Neural progenitor cell (in vitro differentiated cells): ENCODE data around the gene ACKR3. TPM values are rescaled to one million over a fixed set of nuclear protein-coding genes. Genes with fewer than 3 reads are reported as not detected.
A peak's percentile ranks its signal among the peaks of the same experiment; 100 is the strongest.

Experiments used
- DNase-seq: peaks from one replicate; pipeline ENCODE4 v3.0.0-alpha.2; 2016; ENCODE audit warnings: low spot score
- H2AFZ ChIP-seq: fragments of 200-600 bp; sonication (generic); replicated peaks from 2 replicates; pipeline ENCODE4 v1.6.1; 2016; ENCODE audit warnings: antibody characterized with exemption
- H3F3A ChIP-seq: fragments of 200-600 bp; sonication (generic); 2 replicates; pipeline ENCODE4 v1.6.1; 2016; ENCODE audit warnings: antibody characterized with exemption, low read depth
- H3K27ac ChIP-seq: fragments of 200-600 bp; sonication (generic); 2 replicates; pipeline ENCODE4 v1.5.1; 2016; ENCODE audit warnings: mild to moderate bottlenecking
- H3K27me3 ChIP-seq: fragments of 200-600 bp; sonication (generic); 2 replicates; pipeline ENCODE4 v1.6.1; 2016; ENCODE audit warnings: mild to moderate bottlenecking, moderate library complexity
- H3K36me3 ChIP-seq: fragments of 200-600 bp; sonication (generic); 2 replicates; pipeline ENCODE4 v1.5.1; 2016
- H3K4me1 ChIP-seq: fragments of 200-600 bp; sonication (generic); 2 replicates; pipeline ENCODE4 v1.6.1; 2016; ENCODE audit warnings: mixed run types
- H3K4me2 ChIP-seq: fragments of 200-600 bp; sonication (generic); 2 replicates; pipeline ENCODE4 v1.6.1; 2016
- H3K4me3 ChIP-seq: fragments of 200-600 bp; sonication (generic); 2 replicates; pipeline ENCODE4 v1.5.1; 2016
- H3K79me2 ChIP-seq: fragments of 200-600 bp; sonication (generic); 2 replicates; pipeline ENCODE4 v1.6.1; 2016; ENCODE audit warnings: low read depth
- H3K9ac ChIP-seq: fragments of 200-600 bp; sonication (generic); 2 replicates; pipeline ENCODE4 v1.6.1; 2016
- H3K9me3 ChIP-seq: fragments of 200-600 bp; sonication (generic); 2 replicates; pipeline ENCODE4 v1.5.1; 2016; ENCODE audit warnings: low read depth
- H4K20me1 ChIP-seq: fragments of 200-600 bp; sonication (generic); 2 replicates; pipeline ENCODE4 v1.6.1; 2016; ENCODE audit warnings: low read depth
- H3K27ac Mint-ChIP-seq: 3 replicates; pipeline ENCODE4 v1.8.0; 2021; ENCODE audit warnings: mixed read lengths
- H3K27me3 Mint-ChIP-seq: 2 replicates; pipeline ENCODE4 v1.8.0; 2022; ENCODE audit warnings: low read depth, mild to moderate bottlenecking, inconsistent platforms, moderate library complexity, mixed read lengths; ENCODE audit not compliant: insufficient read depth
- H3K36me3 Mint-ChIP-seq: 3 replicates; pipeline ENCODE4 v1.8.0; 2021; ENCODE audit warnings: mixed read lengths
- H3K4me1 Mint-ChIP-seq: 3 replicates; pipeline ENCODE4 v1.8.0; 2021; ENCODE audit warnings: mixed read lengths
- H3K4me3 Mint-ChIP-seq: 3 replicates; pipeline ENCODE4 v1.8.0; 2021; ENCODE audit warnings: mild to moderate bottlenecking, moderate library complexity, mixed read lengths
- H3K9me3 Mint-ChIP-seq: 3 replicates; pipeline ENCODE4 v1.8.0; 2020; ENCODE audit warnings: mixed read lengths
- EZH2 ChIP-seq: fragments of 200-600 bp; sonication (generic); IDR thresholded peaks from 2 replicates; pipeline ENCODE4 v1.6.1; 2017; ENCODE audit warnings: antibody characterized with exemption, mild to moderate bottlenecking, moderate library complexity
- EZH2phosphoT487 ChIP-seq: fragments of 200-600 bp; sonication (generic); IDR thresholded peaks from 2 replicates; pipeline ENCODE4 v1.6.1; 2017; ENCODE audit warnings: antibody characterized with exemption
- total RNA-seq: library from RNA; depleted of rRNA; stranded (reverse); fragments of >200 nt; gene quantifications from 2 replicates; pipeline ENCODE4 v1.2.3, GENCODE V29; 2015; ENCODE audit warnings: low replicate concordance
- TF ChIP-seq, protein P1 (sequence below): fragments of 200-600 bp; sonication (generic); IDR thresholded peaks from 2 replicates; pipeline ENCODE4 v1.5.1; 2017; ENCODE audit warnings: antibody characterized with exemption, mild to moderate bottlenecking

The ACKR3 gene
- total RNA-seq, 1 donor from 2014 or later: 1.6 TPM

DNA sequence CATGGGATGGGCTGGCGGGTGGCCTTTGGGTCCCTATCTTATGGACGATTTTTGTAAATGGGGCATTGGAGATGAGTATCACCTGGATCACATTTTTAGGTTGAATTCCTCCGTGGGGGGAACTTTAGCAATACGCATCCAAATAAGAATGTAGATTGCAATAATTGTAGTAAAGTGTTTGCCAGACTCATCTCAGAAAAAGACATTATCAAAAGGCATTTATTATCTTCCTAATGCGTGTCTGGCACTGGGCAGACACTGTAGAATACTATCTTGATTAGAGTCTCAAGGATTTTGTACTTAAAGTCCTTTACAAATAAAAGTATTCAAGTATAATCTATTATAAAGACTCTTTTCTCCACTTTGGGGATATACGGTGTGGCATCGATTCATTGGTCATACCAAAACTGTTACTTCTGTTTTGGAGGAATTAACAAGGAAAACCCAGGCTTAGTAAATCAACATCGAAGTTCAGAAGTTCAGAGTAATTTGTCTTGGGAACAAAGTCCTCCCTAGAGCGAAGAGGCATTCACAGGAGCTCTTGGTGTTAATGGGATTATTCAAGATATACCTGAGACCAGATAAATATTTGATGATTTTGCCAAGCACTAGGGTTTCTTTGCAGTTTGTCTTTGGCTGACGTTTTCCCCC lies 578 bp upstream of the ACKR3 start:
- Histone ChIP-seq H2AFZ (no peak overlapping the region), H3K9ac (no peak overlapping the region), H4K20me1 (no peaks in the 10 kb centered on the region), H3K4me2 (peak overlapping the region; percentile 71), H3K9me3 (no peaks in the 10 kb centered on the region), H3K36me3 (no peaks in the 10 kb centered on the region), H3K27ac (no peak overlapping the region), H3K4me3 (peak overlapping the region; percentile 33), H3K79me2 (no peaks in the 10 kb centered on the region), H3K27me3 (peaks cover 46% of the 10 kb centered on the region), H3K4me1 (peaks cover 62% of the 10 kb centered on the region), H3F3A (peaks cover 48% of the 10 kb centered on the region)
- Mint-ChIP-seq H3K4me3 (peak overlapping the region; percentile 90), H3K36me3 (no peaks in the 10 kb centered on the region), H3K9me3 (no peaks in the 10 kb centered on the region), H3K27ac (peak overlapping the region; percentile 74), H3K27me3 (peaks cover 23% of the 10 kb centered on the region), H3K4me1 (peaks cover 80% of the 10 kb centered on the region)
- no peak for TF ChIP-seq EZH2phosphoT487
- TF ChIP-seq, protein P1, sequence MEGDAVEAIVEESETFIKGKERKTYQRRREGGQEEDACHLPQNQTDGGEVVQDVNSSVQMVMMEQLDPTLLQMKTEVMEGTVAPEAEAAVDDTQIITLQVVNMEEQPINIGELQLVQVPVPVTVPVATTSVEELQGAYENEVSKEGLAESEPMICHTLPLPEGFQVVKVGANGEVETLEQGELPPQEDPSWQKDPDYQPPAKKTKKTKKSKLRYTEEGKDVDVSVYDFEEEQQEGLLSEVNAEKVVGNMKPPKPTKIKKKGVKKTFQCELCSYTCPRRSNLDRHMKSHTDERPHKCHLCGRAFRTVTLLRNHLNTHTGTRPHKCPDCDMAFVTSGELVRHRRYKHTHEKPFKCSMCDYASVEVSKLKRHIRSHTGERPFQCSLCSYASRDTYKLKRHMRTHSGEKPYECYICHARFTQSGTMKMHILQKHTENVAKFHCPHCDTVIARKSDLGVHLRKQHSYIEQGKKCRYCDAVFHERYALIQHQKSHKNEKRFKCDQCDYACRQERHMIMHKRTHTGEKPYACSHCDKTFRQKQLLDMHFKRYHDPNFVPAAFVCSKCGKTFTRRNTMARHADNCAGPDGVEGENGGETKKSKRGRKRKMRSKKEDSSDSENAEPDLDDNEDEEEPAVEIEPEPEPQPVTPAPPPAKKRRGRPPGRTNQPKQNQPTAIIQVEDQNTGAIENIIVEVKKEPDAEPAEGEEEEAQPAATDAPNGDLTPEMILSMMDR: no peak
- TF ChIP-seq EZH2: no peak
- no peak for DNase-seq

DNA sequence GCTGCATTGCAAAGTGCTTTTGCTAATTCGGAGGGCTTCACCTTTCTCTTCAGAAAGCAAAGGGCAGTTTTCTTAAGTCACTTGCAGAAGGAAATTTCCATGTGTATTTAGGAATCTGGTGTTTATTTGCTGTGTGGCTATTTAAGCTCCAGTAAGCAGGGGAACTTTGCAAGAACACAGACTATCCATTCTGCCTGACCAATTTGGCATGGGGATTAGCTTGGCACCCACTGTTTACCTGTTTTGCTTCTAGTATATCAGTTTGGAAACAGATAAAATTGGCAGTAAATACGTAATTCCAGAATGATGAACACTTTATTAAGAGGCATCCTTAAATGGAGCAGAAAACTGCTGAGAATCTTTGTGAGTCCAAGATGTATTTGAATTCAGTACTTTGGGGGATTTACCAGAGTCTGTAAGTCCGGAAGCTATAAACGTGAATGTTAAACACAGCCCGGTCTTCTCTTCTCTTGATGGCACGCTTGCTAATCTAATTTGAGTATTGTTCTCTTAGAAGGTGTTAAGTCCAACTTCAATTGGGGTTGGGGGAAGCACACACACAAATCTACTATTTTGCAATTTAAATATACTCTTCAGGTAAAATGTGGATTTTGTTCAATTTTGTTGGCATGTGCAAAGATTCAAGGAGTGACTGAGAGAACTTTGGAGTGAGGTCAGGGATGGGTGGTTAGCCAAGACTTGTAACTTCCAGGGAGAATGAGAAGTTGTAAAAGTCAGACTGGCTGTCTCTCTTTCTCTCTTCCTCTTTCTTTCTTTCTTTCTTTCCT lies 650 bp downstream of the ACKR3 start:
- Histone ChIP-seq H3K27me3 (peaks cover 38% of the 10 kb centered on the region), H3K9me3 (no peaks in the 10 kb centered on the region), H3K4me2 (peak overlapping the region; percentile 71), H3K27ac (peak overlapping the region; percentile 48), H4K20me1 (no peaks in the 10 kb centered on the region), H3K79me2 (no peaks in the 10 kb centered on the region), H3F3A (peaks cover 48% of the 10 kb centered on the region), H3K4me1 (peaks cover 62% of the 10 kb centered on the region), H3K36me3 (no peaks in the 10 kb centered on the region), H3K4me3 (peak overlapping the region; percentile 33), H3K9ac (no peak overlapping the region), H2AFZ (no peak overlapping the region)
- Mint-ChIP-seq H3K27me3 (peaks cover 23% of the 10 kb centered on the region), H3K27ac (peak overlapping the region; percentile 83), H3K4me1 (peaks cover 87% of the 10 kb centered on the region), H3K9me3 (no peaks in the 10 kb centered on the region), H3K36me3 (no peaks in the 10 kb centered on the region), H3K4me3 (peak overlapping the region; percentile 90)
- DNase-seq: peak; percentile 43
- TF ChIP-seq EZH2 (no peak), EZH2phosphoT487 (no peak)
- TF ChIP-seq, protein P1: no peak

DNA sequence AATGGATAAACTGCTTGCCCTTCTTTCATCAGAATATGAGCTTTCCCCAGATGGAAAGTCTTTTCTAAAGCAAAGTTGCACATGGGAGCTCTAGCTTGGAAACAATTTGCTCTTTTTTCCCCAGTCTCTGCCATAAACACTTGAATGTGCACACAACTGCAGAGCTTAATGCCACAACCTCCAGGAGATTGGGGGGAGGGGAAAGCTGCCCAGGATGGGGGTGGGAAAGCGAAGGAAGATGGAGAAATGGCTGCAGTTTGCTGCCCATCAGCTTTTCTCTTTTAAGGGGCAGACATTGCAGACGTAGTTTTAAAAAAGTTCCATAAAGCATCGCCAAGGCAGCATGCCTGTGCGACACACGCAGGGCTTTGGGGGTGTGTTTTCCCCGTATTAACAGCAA lies 1.5 kb downstream of the ACKR3 start:
- Histone ChIP-seq H3F3A (peaks cover 52% of the 10 kb centered on the region), H3K9me3 (no peaks in the 10 kb centered on the region), H3K27me3 (peaks cover 29% of the 10 kb centered on the region), H4K20me1 (no peaks in the 10 kb centered on the region), H3K9ac (no peak overlapping the region), H3K27ac (peak overlapping the region; percentile 48), H3K79me2 (no peaks in the 10 kb centered on the region), H3K4me3 (peak overlapping the region; percentile 33), H3K36me3 (no peaks in the 10 kb centered on the region), H3K4me1 (peaks cover 65% of the 10 kb centered on the region), H3K4me2 (peak overlapping the region; percentile 71), H2AFZ (no peak overlapping the region)
- DNase-seq: no peak
- TF ChIP-seq EZH2 (no peak), EZH2phosphoT487 (no peak)
- TF ChIP-seq, protein P1: no peak
- Mint-ChIP-seq H3K4me3 (peak overlapping the region; percentile 90), H3K4me1 (peaks cover 87% of the 10 kb centered on the region), H3K9me3 (no peaks in the 10 kb centered on the region), H3K27ac (peak overlapping the region; percentile 83), H3K36me3 (peaks cover 2% of the 10 kb centered on the region), H3K27me3 (peaks cover 18% of the 10 kb centered on the region)
